HepG2 (cell line): ENCODE measurements around the gene YAP1. TPM values are rescaled to one million over a fixed set of nuclear protein-coding genes. Genes with fewer than 3 reads are reported as not detected.

ENCODE experiments used
- ATF7 ChIP-seq, 2 experiments: fragments of 450-650 bp in 1 of 2; sonication (generic) in 1 of 2; formaldehyde crosslinking in 1 of 2; IDR thresholded peaks; 2 replicates each; pipeline versions ENCODE4 v1.4.0 to v1.6.1; 2016 to 2020; ENCODE audit warnings: antibody characterized with exemption in 1 of 2, mild to moderate bottlenecking in 1 of 2, missing genetic modification reagents in 1 of 2
- EHMT2 ChIP-seq: fragments of 200-600 bp; sonication (generic); IDR thresholded peaks from 2 replicates; pipeline ENCODE4 v1.7.0; 2017; ENCODE audit warnings: antibody characterized with exemption, low read depth, low read length, borderline replicate concordance
- GPN1 ChIP-seq: sonication (generic); formaldehyde crosslinking; IDR thresholded peaks from 2 replicates; pipeline ENCODE4 v1.5.1; 2020; ENCODE audit warnings: missing genetic modification reagents, borderline replicate concordance
- JUNB ChIP-seq: sonication (generic); formaldehyde crosslinking; IDR thresholded peaks from 2 replicates; pipeline ENCODE4 v1.8.0; 2022; ENCODE audit warnings: missing genetic modification reagents, mild to moderate bottlenecking, borderline replicate concordance
- KAT2B ChIP-seq: fragments of 150-350 bp; IDR thresholded peaks from 2 replicates; pipeline ENCODE4 v1.6.1; 2014; ENCODE audit warnings: low read depth, low read length, borderline replicate concordance
- KMT2B ChIP-seq: IDR thresholded peaks from 2 replicates; pipeline ENCODE4 v1.6.1; 2016; ENCODE audit warnings: missing genetic modification reagents, missing compliant biosample characterization
- NR3C1 ChIP-seq: sonication (generic); formaldehyde crosslinking; IDR thresholded peaks from 2 replicates; pipeline ENCODE4 v1.4.0; 2020; ENCODE audit warnings: missing genetic modification reagents
- PHB2 ChIP-seq: fragments of 450-650 bp; IDR thresholded peaks from 2 replicates; pipeline ENCODE4 v1.6.1; 2018; ENCODE audit not compliant: partially characterized antibody
- SNRNP70 ChIP-seq: fragments of 200-400 bp; formaldehyde crosslinking; IDR thresholded peaks from 2 replicates; pipeline ENCODE4 v1.6.1; 2017; ENCODE audit warnings: mild to moderate bottlenecking, low read depth, low read length, moderate library complexity
- SP1 ChIP-seq, 2 experiments: fragments of 450-650 bp in 1 of 2; sonication (generic) in 1 of 2; formaldehyde crosslinking in 1 of 2; IDR thresholded peaks; 2 replicates each; pipeline versions ENCODE4 v1.4.0 to v1.6.1; 2016 to 2020; ENCODE audit warnings: missing genetic modification reagents in 1 of 2
- SYNCRIP ChIP-seq: fragments of 200-400 bp; formaldehyde crosslinking; IDR thresholded peaks from 2 replicates; pipeline ENCODE4 v1.6.1; 2018; ENCODE audit warnings: mild to moderate bottlenecking, low read depth, low read length; ENCODE audit not compliant: insufficient read depth
- TEAD3 ChIP-seq: optimal IDR thresholded peaks from 2 replicates; pipeline ENCODE3; 2016; ENCODE audit warnings: borderline replicate concordance
- ZNF235 ChIP-seq: sonication (generic); formaldehyde crosslinking; IDR thresholded peaks from 2 replicates; pipeline ENCODE4 v1.8.1; 2023; ENCODE audit warnings: mild to moderate bottlenecking, missing genetic modification reagents, borderline replicate concordance
- ZNF432 ChIP-seq: sonication (generic); formaldehyde crosslinking; IDR thresholded peaks from 2 replicates; pipeline ENCODE4 v1.5.0; 2020; ENCODE audit warnings: missing genetic modification reagents, mild to moderate bottlenecking, borderline replicate concordance
- ZNF510 ChIP-seq: sonication (generic); formaldehyde crosslinking; IDR thresholded peaks from 2 replicates; pipeline ENCODE4 v1.4.0; 2020; ENCODE audit warnings: low read depth, mild to moderate bottlenecking, missing genetic modification reagents
- ZSCAN25 ChIP-seq: sonication (generic); formaldehyde crosslinking; IDR thresholded peaks from 2 replicates; pipeline ENCODE4 v1.8.0; 2022; ENCODE audit warnings: mild to moderate bottlenecking, missing genetic modification reagents
- polyA plus RNA-seq, 8 experiments: library from polyadenylated mRNA; depleted of rRNA in 3 of 8; stranded (reverse) in 7 of 8; unstranded in 1 of 8; fragments of >200 nt; fragmentation: Illumina TruSeq in 4 of 8; extraction: Trizol in 4 of 8; gene quantifications; 2 replicates each; pipeline versions ENCODE4 v1.2.1 to v1.2.3, GENCODE V29; 2011 to 2016; ENCODE audit warnings: low read depth in 4 of 8, missing spikeins in 1 of 8, mixed read lengths in 1 of 8; ENCODE audit not compliant: insufficient read depth in 1 of 8
- total RNA-seq, 5 experiments: library from RNA; depleted of rRNA; stranded (reverse); fragments of >200 nt; fragmentation: Illumina TruSeq; extraction: Trizol; gene quantifications; 2 replicates each; pipeline ENCODE4 v1.2.3, GENCODE V29; 2016; ENCODE audit warnings: low read depth in 1 of 5
- TF ChIP-seq, protein P1 (sequence below): IDR thresholded peaks from 2 replicates; pipeline ENCODE4 v1.6.1; 2016; ENCODE audit warnings: low read depth, missing genetic modification reagents, missing compliant biosample characterization
- TF ChIP-seq, protein P2 (sequence below): sonication (generic); formaldehyde crosslinking; IDR thresholded peaks from 2 replicates; pipeline ENCODE4 v1.5.0; 2020; ENCODE audit warnings: missing genetic modification reagents, mild to moderate bottlenecking, borderline replicate concordance
- TF ChIP-seq, protein P3 (sequence below): sonication (generic); formaldehyde crosslinking; IDR thresholded peaks from 2 replicates; pipeline ENCODE4 v1.5.0; 2020; ENCODE audit warnings: mild to moderate bottlenecking, missing genetic modification reagents, moderate library complexity
- TF ChIP-seq, protein P4 (sequence below): sonication (generic); formaldehyde crosslinking; IDR thresholded peaks from 2 replicates; pipeline ENCODE4 v1.8.0; 2022; ENCODE audit warnings: mild to moderate bottlenecking, missing genetic modification reagents; ENCODE audit not compliant: insufficient replicate concordance

YAP1 gene
- total and polyA plus RNA-seq, 2 of the 13 experiments (the other 11 are each of a cell fraction or from before 2014, with no cell fraction given): 59.5 to 91.0 TPM

DNA sequence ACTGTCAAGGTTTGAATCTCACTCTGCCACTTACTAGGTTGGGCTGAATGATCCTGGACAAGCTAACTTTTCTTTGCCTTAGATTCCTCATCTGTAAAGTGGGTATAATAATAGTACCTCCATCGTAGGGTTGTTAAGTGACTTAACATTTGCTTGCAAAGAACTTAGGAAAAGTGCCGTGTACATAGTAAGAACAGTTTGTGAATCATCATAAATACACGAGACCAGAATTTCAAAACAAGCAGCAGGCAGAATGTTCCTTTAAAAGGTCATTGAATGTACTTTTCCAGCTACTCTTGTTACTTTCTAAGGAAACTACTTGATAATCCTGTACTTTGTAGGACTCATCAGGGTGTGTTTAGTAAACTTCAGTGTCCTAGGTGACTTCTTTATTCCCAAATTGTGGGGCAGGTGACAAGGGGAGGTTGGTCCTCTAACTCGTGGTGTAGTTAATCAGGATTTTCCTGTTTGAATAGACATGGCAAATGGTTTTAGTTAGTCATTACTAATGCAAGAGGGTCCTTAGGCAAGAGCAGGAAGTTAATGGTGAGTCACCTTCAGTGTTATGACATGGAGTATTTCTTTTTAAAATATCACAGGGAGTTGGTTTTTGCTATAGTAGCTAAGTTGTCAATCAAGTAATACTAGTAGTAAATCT is 67.9 kb downstream of the YAP1 start (continued):
- TF ChIP-seq, protein P1, sequence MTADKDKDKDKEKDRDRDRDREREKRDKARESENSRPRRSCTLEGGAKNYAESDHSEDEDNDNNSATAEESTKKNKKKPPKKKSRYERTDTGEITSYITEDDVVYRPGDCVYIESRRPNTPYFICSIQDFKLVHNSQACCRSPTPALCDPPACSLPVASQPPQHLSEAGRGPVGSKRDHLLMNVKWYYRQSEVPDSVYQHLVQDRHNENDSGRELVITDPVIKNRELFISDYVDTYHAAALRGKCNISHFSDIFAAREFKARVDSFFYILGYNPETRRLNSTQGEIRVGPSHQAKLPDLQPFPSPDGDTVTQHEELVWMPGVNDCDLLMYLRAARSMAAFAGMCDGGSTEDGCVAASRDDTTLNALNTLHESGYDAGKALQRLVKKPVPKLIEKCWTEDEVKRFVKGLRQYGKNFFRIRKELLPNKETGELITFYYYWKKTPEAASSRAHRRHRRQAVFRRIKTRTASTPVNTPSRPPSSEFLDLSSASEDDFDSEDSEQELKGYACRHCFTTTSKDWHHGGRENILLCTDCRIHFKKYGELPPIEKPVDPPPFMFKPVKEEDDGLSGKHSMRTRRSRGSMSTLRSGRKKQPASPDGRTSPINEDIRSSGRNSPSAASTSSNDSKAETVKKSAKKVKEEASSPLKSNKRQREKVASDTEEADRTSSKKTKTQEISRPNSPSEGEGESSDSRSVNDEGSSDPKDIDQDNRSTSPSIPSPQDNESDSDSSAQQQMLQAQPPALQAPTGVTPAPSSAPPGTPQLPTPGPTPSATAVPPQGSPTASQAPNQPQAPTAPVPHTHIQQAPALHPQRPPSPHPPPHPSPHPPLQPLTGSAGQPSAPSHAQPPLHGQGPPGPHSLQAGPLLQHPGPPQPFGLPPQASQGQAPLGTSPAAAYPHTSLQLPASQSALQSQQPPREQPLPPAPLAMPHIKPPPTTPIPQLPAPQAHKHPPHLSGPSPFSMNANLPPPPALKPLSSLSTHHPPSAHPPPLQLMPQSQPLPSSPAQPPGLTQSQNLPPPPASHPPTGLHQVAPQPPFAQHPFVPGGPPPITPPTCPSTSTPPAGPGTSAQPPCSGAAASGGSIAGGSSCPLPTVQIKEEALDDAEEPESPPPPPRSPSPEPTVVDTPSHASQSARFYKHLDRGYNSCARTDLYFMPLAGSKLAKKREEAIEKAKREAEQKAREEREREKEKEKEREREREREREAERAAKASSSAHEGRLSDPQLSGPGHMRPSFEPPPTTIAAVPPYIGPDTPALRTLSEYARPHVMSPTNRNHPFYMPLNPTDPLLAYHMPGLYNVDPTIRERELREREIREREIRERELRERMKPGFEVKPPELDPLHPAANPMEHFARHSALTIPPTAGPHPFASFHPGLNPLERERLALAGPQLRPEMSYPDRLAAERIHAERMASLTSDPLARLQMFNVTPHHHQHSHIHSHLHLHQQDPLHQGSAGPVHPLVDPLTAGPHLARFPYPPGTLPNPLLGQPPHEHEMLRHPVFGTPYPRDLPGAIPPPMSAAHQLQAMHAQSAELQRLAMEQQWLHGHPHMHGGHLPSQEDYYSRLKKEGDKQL (CRISPR knock-in tag): no peak
- no peak for TF ChIP-seq SNRNP70
- no peak for TF ChIP-seq PHB2
- TF ChIP-seq, protein P2, sequence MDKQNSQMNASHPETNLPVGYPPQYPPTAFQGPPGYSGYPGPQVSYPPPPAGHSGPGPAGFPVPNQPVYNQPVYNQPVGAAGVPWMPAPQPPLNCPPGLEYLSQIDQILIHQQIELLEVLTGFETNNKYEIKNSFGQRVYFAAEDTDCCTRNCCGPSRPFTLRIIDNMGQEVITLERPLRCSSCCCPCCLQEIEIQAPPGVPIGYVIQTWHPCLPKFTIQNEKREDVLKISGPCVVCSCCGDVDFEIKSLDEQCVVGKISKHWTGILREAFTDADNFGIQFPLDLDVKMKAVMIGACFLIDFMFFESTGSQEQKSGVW: no peak
- no peak for TF ChIP-seq KMT2B (CRISPR knock-in tag)
- no peak for TF ChIP-seq EHMT2
- no peak for TF ChIP-seq SYNCRIP
- no peak for TF ChIP-seq KAT2B
- TF ChIP-seq, protein P3, sequence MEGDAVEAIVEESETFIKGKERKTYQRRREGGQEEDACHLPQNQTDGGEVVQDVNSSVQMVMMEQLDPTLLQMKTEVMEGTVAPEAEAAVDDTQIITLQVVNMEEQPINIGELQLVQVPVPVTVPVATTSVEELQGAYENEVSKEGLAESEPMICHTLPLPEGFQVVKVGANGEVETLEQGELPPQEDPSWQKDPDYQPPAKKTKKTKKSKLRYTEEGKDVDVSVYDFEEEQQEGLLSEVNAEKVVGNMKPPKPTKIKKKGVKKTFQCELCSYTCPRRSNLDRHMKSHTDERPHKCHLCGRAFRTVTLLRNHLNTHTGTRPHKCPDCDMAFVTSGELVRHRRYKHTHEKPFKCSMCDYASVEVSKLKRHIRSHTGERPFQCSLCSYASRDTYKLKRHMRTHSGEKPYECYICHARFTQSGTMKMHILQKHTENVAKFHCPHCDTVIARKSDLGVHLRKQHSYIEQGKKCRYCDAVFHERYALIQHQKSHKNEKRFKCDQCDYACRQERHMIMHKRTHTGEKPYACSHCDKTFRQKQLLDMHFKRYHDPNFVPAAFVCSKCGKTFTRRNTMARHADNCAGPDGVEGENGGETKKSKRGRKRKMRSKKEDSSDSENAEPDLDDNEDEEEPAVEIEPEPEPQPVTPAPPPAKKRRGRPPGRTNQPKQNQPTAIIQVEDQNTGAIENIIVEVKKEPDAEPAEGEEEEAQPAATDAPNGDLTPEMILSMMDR (CRISPR knock-in tag): no peak
- no peak for TF ChIP-seq ZNF432 (CRISPR knock-in tag)
- TF ChIP-seq ATF7 (IDR thresholded peaks at IDR 0.05): no peak
- TF ChIP-seq ATF7 (CRISPR knock-in tag; IDR thresholded peaks at IDR 0.05): no peak
- no peak for TF ChIP-seq ZSCAN25
- TF ChIP-seq ZNF510 (CRISPR knock-in tag): no peak
- no peak for TF ChIP-seq SP1 (IDR thresholded peaks at IDR 0.05)
- TF ChIP-seq SP1 (CRISPR knock-in tag; IDR thresholded peaks at IDR 0.05): no peak
- TF ChIP-seq, protein P4, sequence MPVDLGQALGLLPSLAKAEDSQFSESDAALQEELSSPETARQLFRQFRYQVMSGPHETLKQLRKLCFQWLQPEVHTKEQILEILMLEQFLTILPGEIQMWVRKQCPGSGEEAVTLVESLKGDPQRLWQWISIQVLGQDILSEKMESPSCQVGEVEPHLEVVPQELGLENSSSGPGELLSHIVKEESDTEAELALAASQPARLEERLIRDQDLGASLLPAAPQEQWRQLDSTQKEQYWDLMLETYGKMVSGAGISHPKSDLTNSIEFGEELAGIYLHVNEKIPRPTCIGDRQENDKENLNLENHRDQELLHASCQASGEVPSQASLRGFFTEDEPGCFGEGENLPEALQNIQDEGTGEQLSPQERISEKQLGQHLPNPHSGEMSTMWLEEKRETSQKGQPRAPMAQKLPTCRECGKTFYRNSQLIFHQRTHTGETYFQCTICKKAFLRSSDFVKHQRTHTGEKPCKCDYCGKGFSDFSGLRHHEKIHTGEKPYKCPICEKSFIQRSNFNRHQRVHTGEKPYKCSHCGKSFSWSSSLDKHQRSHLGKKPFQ (CRISPR knock-in tag): no peak
- TF ChIP-seq GPN1 (CRISPR knock-in tag): no peak
- no peak for TF ChIP-seq NR3C1 (CRISPR knock-in tag)
- no peak for TF ChIP-seq TEAD3 (CRISPR knock-in tag)
- no peak for TF ChIP-seq ZNF235
- peak; percentile 30; the same call in 1 of the 2 replicates for TF ChIP-seq JUNB (CRISPR knock-in tag)
